CD8-positive, alpha-beta memory T cell (primary cell): ENCODE measurements around the gene GPRC5B. TPM values are rescaled to one million over a fixed set of nuclear protein-coding genes. Genes with fewer than 3 reads are reported as not detected.

ENCODE experiments used
- CTCF ChIA-PET: fragments of 350-600 bp; sonication (Branson Sonifier 250); formaldehyde crosslinking; loops from one replicate; lab custom pipeline; 2021; ENCODE audit warnings: antibody characterized with exemption; lab: Charles Lee
- POLR2A ChIA-PET: fragments of 350-600 bp; sonication (Branson Sonifier 250); formaldehyde crosslinking; loops from one replicate; lab custom pipeline; 2021; ENCODE audit warnings: antibody characterized with exemption; lab: Charles Lee
- DNase-seq, 5 donors: peaks; one replicate each; pipeline versions ENCODE4 v3.0.0 to v3.0.0-alpha.2; 2020 to 2022; ENCODE audit warnings: mixed read lengths in 1 of 5
- H3K27ac ChIP-seq: one replicate; pipeline ENCODE4 v1.7.0; 2013; ENCODE audit warnings: low read depth, mild to moderate bottlenecking, low read length, moderate library complexity
- H3K27me3 ChIP-seq: 2 replicates; pipeline ENCODE4 v1.7.0; 2013; ENCODE audit warnings: low read length, mild to moderate bottlenecking; ENCODE audit not compliant: insufficient read depth, poor library complexity, severe bottlenecking
- H3K36me3 ChIP-seq: 2 replicates; pipeline ENCODE4 v1.7.0; 2013; ENCODE audit warnings: mild to moderate bottlenecking, low read length, moderate library complexity; ENCODE audit not compliant: insufficient read depth
- H3K4me1 ChIP-seq: 2 replicates; pipeline ENCODE4 v1.7.0; 2013; ENCODE audit warnings: mild to moderate bottlenecking, low read length, moderate library complexity; ENCODE audit not compliant: insufficient read depth
- H3K4me3 ChIP-seq: 2 replicates; pipeline ENCODE4 v1.7.0; 2013; ENCODE audit warnings: mild to moderate bottlenecking, low read length
- H3K9me3 ChIP-seq: 2 replicates; pipeline ENCODE4 v1.7.0; 2013; ENCODE audit warnings: mild to moderate bottlenecking, low read length
- H3K27ac Mint-ChIP-seq, 8 donors: one replicate each; pipeline ENCODE4 v1.8.0; 2020 to 2021; ENCODE audit warnings: mixed read lengths in 8 of 8, mild to moderate bottlenecking in 6 of 8, inconsistent platforms in 3 of 8, moderate library complexity in 3 of 8
- H3K27me3 Mint-ChIP-seq, 2 donors: one replicate each; pipeline ENCODE4 v1.8.0; 2020 to 2021; ENCODE audit warnings: mixed read lengths in 2 of 2, mild to moderate bottlenecking in 1 of 2, moderate library complexity in 1 of 2
- H3K36me3 Mint-ChIP-seq, 3 donors: one replicate each; pipeline ENCODE4 v1.8.0; 2020 to 2021; ENCODE audit warnings: mixed read lengths in 3 of 3, inconsistent platforms in 1 of 3, mild to moderate bottlenecking in 1 of 3
- H3K4me1 Mint-ChIP-seq, 3 donors: one replicate each; pipeline ENCODE4 v1.8.0; 2020 to 2021; ENCODE audit warnings: mixed read lengths in 3 of 3, inconsistent platforms in 1 of 3, mild to moderate bottlenecking in 1 of 3
- H3K4me3 Mint-ChIP-seq, 7 donors: one replicate each; pipeline ENCODE4 v1.8.0; 2020 to 2021; ENCODE audit warnings: mixed read lengths in 7 of 7, mild to moderate bottlenecking in 6 of 7, moderate library complexity in 4 of 7, inconsistent platforms in 2 of 7
- H3K9me3 Mint-ChIP-seq, 5 donors: one replicate each; pipeline ENCODE4 v1.8.0; 2020 to 2022; ENCODE audit warnings: mixed read lengths in 5 of 5, mild to moderate bottlenecking in 3 of 5, moderate library complexity in 2 of 5, inconsistent platforms in 1 of 5
- polyA plus RNA-seq: library from polyadenylated mRNA; unstranded; fragments of 300-500 nt; fragmentation: Illumina TruSeq; gene quantifications from one replicate; pipeline ENCODE4 v1.2.3, GENCODE V29; 2021
- total RNA-seq, 2 experiments: library from RNA; stranded (reverse); gene quantifications; one replicate each; pipeline ENCODE4 v1.2.3, GENCODE V29; 2021

Gene GPRC5B
- total and polyA plus RNA-seq, 3 experiments from 2014 or later = 0.11 to 0.29 TPM; not detected in 1

- Histone ChIP-seq H3K9me3 (no peaks in the 10 kb centered on the region), H3K36me3 (no peaks in the 10 kb centered on the region), H3K27me3 (no peaks in the 10 kb centered on the region), H3K4me1 (no peaks in the 10 kb centered on the region), H3K4me3 (no peak overlapping the region), H3K27ac (no peak overlapping the region)
- no peaks in the 10 kb centered on the region for H3K27me3 Mint-ChIP-seq
- H3K36me3 Mint-ChIP-seq = no peaks in the 10 kb centered on the region
- CTCF ChIA-PET = no interaction called here
- H3K9me3 Mint-ChIP-seq = no peaks in the 10 kb centered on the region
- no peak overlapping the region for H3K27ac Mint-ChIP-seq
- POLR2A ChIA-PET = no interaction called here
- DNase-seq = no peak
- no peak overlapping the region for H3K4me3 Mint-ChIP-seq
- no peaks in the 10 kb centered on the region for H3K4me1 Mint-ChIP-seq
Observed at GRCh38 chr16:19857593-19858339, 26.9 kb downstream of the GPRC5B start.

- Histone ChIP-seq H3K9me3 (no peaks in the 10 kb centered on the region), H3K27ac (no peak overlapping the region), H3K4me3 (no peak overlapping the region), H3K27me3 (no peaks in the 10 kb centered on the region), H3K4me1 (no peaks in the 10 kb centered on the region), H3K36me3 (no peaks in the 10 kb centered on the region)
- Mint-ChIP-seq H3K4me1 (no peaks in the 10 kb centered on the region), H3K27ac (no peak overlapping the region), H3K27me3 (no peaks in the 10 kb centered on the region), H3K36me3 (no peaks in the 10 kb centered on the region), H3K4me3 (no peak overlapping the region), H3K9me3 (no peaks in the 10 kb centered on the region)
- no peak for DNase-seq
- ChIA-PET POLR2A (no interaction called here), CTCF (no interaction called here)
Observed at GRCh38 chr16:19856120-19856519, 28.5 kb downstream of the GPRC5B start.

GRCh38 chr16:19854543-19854876, 30.1 kb downstream of the GPRC5B start:
- Mint-ChIP-seq H3K4me3 (no peak overlapping the region), H3K4me1 (no peaks in the 10 kb centered on the region), H3K9me3 (no peaks in the 10 kb centered on the region), H3K36me3 (peaks cover 0 to 7% (median 0%) of the 10 kb centered on the region in 3 donors), H3K27me3 (peaks cover 0 to 4% of the 10 kb centered on the region in 2 donors), H3K27ac (no peak overlapping the region)
- Histone ChIP-seq H3K9me3 (no peaks in the 10 kb centered on the region), H3K27ac (no peak overlapping the region), H3K4me1 (no peaks in the 10 kb centered on the region), H3K27me3 (no peaks in the 10 kb centered on the region), H3K4me3 (no peak overlapping the region), H3K36me3 (no peaks in the 10 kb centered on the region)
- POLR2A ChIA-PET = no interaction called here
- no peak for DNase-seq
- CTCF ChIA-PET = no interaction called here

GRCh38 chr16:19853742-19854542, 30.7 kb downstream of the GPRC5B start:
- no peaks in the 10 kb centered on the region for H3K27me3 ChIP-seq
- POLR2A ChIA-PET = no interaction called here
- H3K4me3 ChIP-seq = no peak overlapping the region
- no peak for DNase-seq
- no peaks in the 10 kb centered on the region for H3K4me1 Mint-ChIP-seq
- peak overlapping the region in 2 of 8 donors; percentile 55 for H3K27ac Mint-ChIP-seq
- H3K9me3 ChIP-seq = no peaks in the 10 kb centered on the region
- no peaks in the 10 kb centered on the region for H3K9me3 Mint-ChIP-seq
- H3K36me3 ChIP-seq = no peaks in the 10 kb centered on the region
- CTCF ChIA-PET = no interaction called here
- no peak overlapping the region for H3K27ac ChIP-seq
- H3K36me3 Mint-ChIP-seq = peaks cover 0 to 7% (median 0%) of the 10 kb centered on the region in 3 donors
- H3K4me1 ChIP-seq = no peaks in the 10 kb centered on the region
- no peak overlapping the region for H3K4me3 Mint-ChIP-seq
- peaks cover 0 to 4% of the 10 kb centered on the region in 2 donors for H3K27me3 Mint-ChIP-seq

GRCh38 chr16:19853132-19853741, 31.4 kb downstream of the GPRC5B start:
- Histone ChIP-seq H3K36me3 (no peaks in the 10 kb centered on the region), H3K9me3 (no peaks in the 10 kb centered on the region), H3K27ac (no peak overlapping the region), H3K27me3 (peaks cover 3% of the 10 kb centered on the region), H3K4me3 (no peak overlapping the region), H3K4me1 (no peaks in the 10 kb centered on the region)
- ChIA-PET CTCF (no interaction called here), POLR2A (no interaction called here)
- Mint-ChIP-seq H3K36me3 (peaks cover 0 to 7% (median 0%) of the 10 kb centered on the region in 3 donors), H3K4me1 (no peaks in the 10 kb centered on the region), H3K27ac (peak overlapping the region in 1 of 8 donors; percentile 55), H3K9me3 (no peaks in the 10 kb centered on the region), H3K27me3 (peaks cover 0 to 5% of the 10 kb centered on the region in 2 donors), H3K4me3 (no peak overlapping the region)
- DNase-seq = no peak

- H3K27ac Mint-ChIP-seq = peak overlapping the region in 1 of 8 donors; percentile 63
- Histone ChIP-seq H3K27ac (no peak overlapping the region), H3K36me3 (no peaks in the 10 kb centered on the region), H3K4me3 (no peak overlapping the region), H3K27me3 (peaks cover 3% of the 10 kb centered on the region), H3K9me3 (no peaks in the 10 kb centered on the region), H3K4me1 (no peaks in the 10 kb centered on the region)
- H3K27me3 Mint-ChIP-seq = peaks cover 3 to 7% of the 10 kb centered on the region in 2 donors
- no peak overlapping the region for H3K4me3 Mint-ChIP-seq
- peaks cover 0 to 7% (median 0%) of the 10 kb centered on the region in 3 donors for H3K36me3 Mint-ChIP-seq
- ChIA-PET CTCF (no interaction called here), POLR2A (no interaction called here)
- H3K4me1 Mint-ChIP-seq = no peaks in the 10 kb centered on the region
- H3K9me3 Mint-ChIP-seq = no peaks in the 10 kb centered on the region
- no peak for DNase-seq
Observed at GRCh38 chr16:19851476-19851875, 33.2 kb downstream of the GPRC5B start.

- H3K9me3 ChIP-seq = no peaks in the 10 kb centered on the region
- Mint-ChIP-seq H3K4me1 (no peaks in the 10 kb centered on the region), H3K27me3 (peaks cover 3 to 7% of the 10 kb centered on the region in 2 donors), H3K4me3 (no peak overlapping the region), H3K9me3 (no peaks in the 10 kb centered on the region), H3K27ac (no peak overlapping the region), H3K36me3 (peaks cover 0 to 7% (median 0%) of the 10 kb centered on the region in 3 donors)
- ChIA-PET POLR2A (no interaction called here), CTCF (interaction anchor here (1.0 kb wide), 1 partner anchor 253 kb away, joined by 3 read pairs; no protein-coding TSS in a partner anchor)
- DNase-seq = no peak
- no peaks in the 10 kb centered on the region for H3K4me1 ChIP-seq
- peaks cover 3% of the 10 kb centered on the region for H3K27me3 ChIP-seq
- no peaks in the 10 kb centered on the region for H3K36me3 ChIP-seq
- no peak overlapping the region for H3K27ac ChIP-seq
- H3K4me3 ChIP-seq = no peak overlapping the region
Observed at GRCh38 chr16:19850131-19850817, 34.4 kb downstream of the GPRC5B start.
